Osteocyte (in vitro differentiated cells): ENCODE measurements around the gene LRCH1. TPM values are rescaled to one million over a fixed set of nuclear protein-coding genes. Genes with fewer than 3 reads are reported as not detected.

Source experiments
- DNase-seq: peaks from one replicate; pipeline ENCODE4 v3.0.0; 2021; ENCODE audit warnings: mixed read lengths; ENCODE audit not compliant: unreplicated experiment; ENCODE audit errors: extremely low spot score
- H3K27ac Mint-ChIP-seq: one replicate; pipeline ENCODE4 v1.8.0; 2021; ENCODE audit warnings: mild to moderate bottlenecking, mixed read lengths; ENCODE audit not compliant: unreplicated experiment
- H3K27me3 Mint-ChIP-seq: one replicate; pipeline ENCODE4 v1.8.0; 2021; ENCODE audit warnings: mixed read lengths; ENCODE audit not compliant: unreplicated experiment
- H3K36me3 Mint-ChIP-seq: one replicate; pipeline ENCODE4 v1.8.0; 2021; ENCODE audit warnings: mixed read lengths; ENCODE audit not compliant: unreplicated experiment
- H3K4me1 Mint-ChIP-seq: one replicate; pipeline ENCODE4 v1.8.0; 2021; ENCODE audit warnings: mixed read lengths; ENCODE audit not compliant: unreplicated experiment
- H3K4me3 Mint-ChIP-seq: one replicate; pipeline ENCODE4 v1.8.0; 2021; ENCODE audit warnings: mild to moderate bottlenecking, moderate library complexity, mixed read lengths; ENCODE audit not compliant: unreplicated experiment
- H3K9me3 Mint-ChIP-seq: one replicate; pipeline ENCODE4 v1.8.0; 2021; ENCODE audit warnings: mixed read lengths; ENCODE audit not compliant: unreplicated experiment
- total RNA-seq: library from RNA; stranded (reverse); gene quantifications from 2 replicates; pipeline ENCODE4 v1.2.1, GENCODE V29; 2021
- TF ChIP-seq, protein P1 (sequence below): fragments of 200-600 bp; sonication (generic); IDR thresholded peaks from 2 replicates; pipeline ENCODE4 v1.5.0; 2021; ENCODE audit warnings: antibody characterized with exemption, mild to moderate bottlenecking, moderate library complexity

LRCH1 gene
- total RNA-seq, 1 donor from 2014 or later: 13.9 TPM

DNA sequence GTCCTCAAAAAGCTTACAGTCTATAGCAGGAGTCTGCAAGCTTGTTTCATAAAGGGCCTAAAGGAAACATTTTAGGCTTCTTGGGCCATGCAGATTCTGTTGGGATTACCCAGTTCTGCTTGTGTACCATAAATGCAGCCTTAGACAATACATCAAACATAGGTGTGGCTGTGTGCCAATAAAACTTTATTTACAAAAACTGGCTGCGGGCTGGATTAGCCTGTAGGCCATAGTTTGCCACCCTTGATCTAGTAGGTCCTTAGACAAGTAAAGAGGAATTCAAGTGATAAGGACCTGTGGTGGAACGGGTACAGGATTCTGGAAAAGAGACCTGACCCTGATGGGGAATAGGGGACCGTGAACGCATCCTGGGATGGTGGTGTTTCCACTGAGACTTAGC, 192.1 kb downstream of the LRCH1 start:
- H3K4me1 Mint-ChIP-seq: peaks cover 7% of the 10 kb centered on the region
- H3K27me3 Mint-ChIP-seq: no peaks in the 10 kb centered on the region
- H3K4me3 Mint-ChIP-seq: no peak overlapping the region
- no peak overlapping the region for H3K27ac Mint-ChIP-seq
- no peaks in the 10 kb centered on the region for H3K9me3 Mint-ChIP-seq
- TF ChIP-seq, protein P1, sequence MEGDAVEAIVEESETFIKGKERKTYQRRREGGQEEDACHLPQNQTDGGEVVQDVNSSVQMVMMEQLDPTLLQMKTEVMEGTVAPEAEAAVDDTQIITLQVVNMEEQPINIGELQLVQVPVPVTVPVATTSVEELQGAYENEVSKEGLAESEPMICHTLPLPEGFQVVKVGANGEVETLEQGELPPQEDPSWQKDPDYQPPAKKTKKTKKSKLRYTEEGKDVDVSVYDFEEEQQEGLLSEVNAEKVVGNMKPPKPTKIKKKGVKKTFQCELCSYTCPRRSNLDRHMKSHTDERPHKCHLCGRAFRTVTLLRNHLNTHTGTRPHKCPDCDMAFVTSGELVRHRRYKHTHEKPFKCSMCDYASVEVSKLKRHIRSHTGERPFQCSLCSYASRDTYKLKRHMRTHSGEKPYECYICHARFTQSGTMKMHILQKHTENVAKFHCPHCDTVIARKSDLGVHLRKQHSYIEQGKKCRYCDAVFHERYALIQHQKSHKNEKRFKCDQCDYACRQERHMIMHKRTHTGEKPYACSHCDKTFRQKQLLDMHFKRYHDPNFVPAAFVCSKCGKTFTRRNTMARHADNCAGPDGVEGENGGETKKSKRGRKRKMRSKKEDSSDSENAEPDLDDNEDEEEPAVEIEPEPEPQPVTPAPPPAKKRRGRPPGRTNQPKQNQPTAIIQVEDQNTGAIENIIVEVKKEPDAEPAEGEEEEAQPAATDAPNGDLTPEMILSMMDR: no peak
- peaks cover 40% of the 10 kb centered on the region for H3K36me3 Mint-ChIP-seq
- no peak for DNase-seq

GRCh38 chr13:46745706-46746105, 192.7 kb downstream of the LRCH1 start:
- Mint-ChIP-seq H3K9me3 (no peaks in the 10 kb centered on the region), H3K27me3 (no peaks in the 10 kb centered on the region), H3K27ac (no peak overlapping the region), H3K4me1 (peaks cover 7% of the 10 kb centered on the region), H3K4me3 (no peak overlapping the region), H3K36me3 (peaks cover 46% of the 10 kb centered on the region)
- no peak for DNase-seq
- TF ChIP-seq, protein P1: no peak

DNA sequence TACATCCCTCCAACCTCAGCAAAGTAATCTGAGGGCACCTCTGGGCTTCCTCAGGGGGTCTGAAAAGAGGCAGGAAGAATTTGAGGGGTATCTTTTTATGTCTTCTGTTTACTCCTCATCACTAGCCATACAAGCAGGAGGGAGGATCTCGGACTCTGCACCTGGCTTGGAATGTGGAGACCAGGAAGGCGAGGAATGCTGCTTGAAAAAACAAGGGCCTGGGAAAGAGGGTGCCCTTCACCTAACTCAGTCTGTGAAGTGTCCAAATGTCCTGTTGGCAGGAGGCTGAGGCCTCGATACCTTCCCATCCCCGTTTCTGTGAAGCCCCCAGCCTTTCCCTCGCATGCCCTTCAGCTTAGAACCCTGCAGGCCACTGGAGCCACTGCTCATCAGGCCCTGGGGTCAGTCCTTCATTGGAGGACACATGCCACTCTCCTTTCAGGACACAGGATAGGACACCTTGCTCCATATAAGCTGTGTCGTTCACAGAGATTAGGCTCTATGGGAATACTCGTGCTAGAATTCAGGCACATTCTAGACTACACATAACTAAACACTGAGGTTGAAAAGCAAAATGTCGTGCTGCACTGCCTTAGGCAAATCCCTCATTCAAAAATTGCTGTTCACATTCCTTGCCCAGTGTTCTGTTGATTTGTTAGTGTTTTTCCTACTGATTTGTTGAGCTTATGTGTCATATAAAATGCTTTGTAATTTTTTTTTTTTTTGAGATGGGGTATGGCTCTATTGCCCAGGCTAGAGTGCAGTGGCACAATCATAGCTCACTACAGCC, 194.3 kb downstream of the LRCH1 start:
- no peaks in the 10 kb centered on the region for H3K9me3 Mint-ChIP-seq
- H3K27me3 Mint-ChIP-seq: no peaks in the 10 kb centered on the region
- TF ChIP-seq, protein P1: no peak
- peaks cover 38% of the 10 kb centered on the region for H3K36me3 Mint-ChIP-seq
- H3K4me3 Mint-ChIP-seq: no peak overlapping the region
- H3K4me1 Mint-ChIP-seq: peaks cover 7% of the 10 kb centered on the region
- no peak overlapping the region for H3K27ac Mint-ChIP-seq
- DNase-seq: no peak

DNA sequence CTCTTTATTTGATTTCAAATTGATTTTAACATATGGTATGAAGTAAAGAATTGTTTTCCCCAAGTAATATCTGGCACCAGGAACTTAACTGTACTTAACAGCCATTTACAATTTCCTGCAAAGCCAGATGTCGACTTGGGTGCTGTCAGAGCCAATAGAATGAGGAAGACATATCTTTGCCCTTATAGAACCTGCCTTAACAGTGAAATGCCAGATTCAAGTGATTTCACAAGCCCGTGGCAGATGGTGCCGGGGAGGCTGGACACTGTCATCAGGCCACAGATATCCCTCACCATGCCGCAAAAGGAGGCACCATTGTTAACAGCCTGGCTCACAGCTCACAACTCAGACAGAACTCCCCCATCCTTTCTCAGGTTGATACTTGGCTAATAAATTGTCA, 195.3 kb downstream of the LRCH1 start:
- no peak overlapping the region for H3K4me3 Mint-ChIP-seq
- DNase-seq: no peak
- H3K36me3 Mint-ChIP-seq: peaks cover 36% of the 10 kb centered on the region
- H3K27me3 Mint-ChIP-seq: no peaks in the 10 kb centered on the region
- no peak overlapping the region for H3K27ac Mint-ChIP-seq
- H3K4me1 Mint-ChIP-seq: peaks cover 2% of the 10 kb centered on the region
- no peaks in the 10 kb centered on the region for H3K9me3 Mint-ChIP-seq
- TF ChIP-seq, protein P1: no peak

DNA sequence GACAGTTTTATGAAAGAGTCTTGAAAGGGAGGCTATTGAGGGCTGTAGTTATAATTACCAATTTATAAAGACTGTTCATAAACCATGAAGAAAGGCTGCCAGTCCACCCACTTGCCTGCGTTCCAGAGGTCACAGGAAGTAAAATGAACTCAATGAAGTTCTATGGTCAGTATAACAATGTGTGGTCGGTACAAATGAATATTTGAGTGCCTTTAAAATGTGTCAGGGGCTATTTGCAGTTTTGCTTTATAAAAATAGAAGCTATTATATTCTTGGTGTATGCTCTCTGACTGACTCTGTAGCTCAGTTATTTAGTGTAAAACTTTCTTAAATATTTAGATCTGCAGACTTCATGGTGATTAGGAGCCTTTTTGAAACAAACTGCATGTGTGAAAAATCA, 197.0 kb downstream of the LRCH1 start:
- no peak overlapping the region for H3K4me3 Mint-ChIP-seq
- DNase-seq: no peak
- peaks cover 32% of the 10 kb centered on the region for H3K36me3 Mint-ChIP-seq
- H3K4me1 Mint-ChIP-seq: no peaks in the 10 kb centered on the region
- TF ChIP-seq, protein P1: no peak
- H3K27ac Mint-ChIP-seq: no peak overlapping the region
- no peaks in the 10 kb centered on the region for H3K27me3 Mint-ChIP-seq
- no peaks in the 10 kb centered on the region for H3K9me3 Mint-ChIP-seq
